Type B pancreatic cell (in vitro differentiated cells): ENCODE measurements around the gene GTF2F2. TPM values are rescaled to one million over a fixed set of nuclear protein-coding genes. Genes with fewer than 3 reads are reported as not detected.

Experiments
- DNase-seq: peaks from one replicate; pipeline ENCODE4 v3.0.0; 2021; ENCODE audit warnings: mixed read lengths; ENCODE audit not compliant: unreplicated experiment; ENCODE audit errors: extremely low spot score
- H3K27ac Mint-ChIP-seq: 2 replicates; pipeline ENCODE4 v1.8.0; 2021; ENCODE audit warnings: mild to moderate bottlenecking, mixed read lengths
- H3K27me3 Mint-ChIP-seq: 2 replicates; pipeline ENCODE4 v1.8.0; 2021; ENCODE audit warnings: mixed read lengths
- H3K36me3 Mint-ChIP-seq: 2 replicates; pipeline ENCODE4 v1.8.0; 2021; ENCODE audit warnings: mixed read lengths
- H3K4me1 Mint-ChIP-seq: one replicate; pipeline ENCODE4 v1.8.0; 2021; ENCODE audit warnings: mixed read lengths; ENCODE audit not compliant: unreplicated experiment
- H3K4me3 Mint-ChIP-seq: 2 replicates; pipeline ENCODE4 v1.8.0; 2021; ENCODE audit warnings: mild to moderate bottlenecking, mixed read lengths
- H3K9me3 Mint-ChIP-seq: 2 replicates; pipeline ENCODE4 v1.8.0; 2021; ENCODE audit warnings: mixed read lengths
- CTCF ChIP-seq: fragments of 200-600 bp; sonication (generic); conservative IDR thresholded peaks from 2 replicates; pipeline ENCODE4 v1.5.0; 2021; ENCODE audit warnings: antibody characterized with exemption, mild to moderate bottlenecking
- total RNA-seq: library from RNA; stranded (reverse); gene quantifications from 2 replicates; pipeline ENCODE4 v1.2.1, GENCODE V29; 2021; ENCODE audit warnings: low replicate concordance

Gene GTF2F2
- total RNA-seq, 1 donor from 2014 or later = 21.8 TPM

DNA sequence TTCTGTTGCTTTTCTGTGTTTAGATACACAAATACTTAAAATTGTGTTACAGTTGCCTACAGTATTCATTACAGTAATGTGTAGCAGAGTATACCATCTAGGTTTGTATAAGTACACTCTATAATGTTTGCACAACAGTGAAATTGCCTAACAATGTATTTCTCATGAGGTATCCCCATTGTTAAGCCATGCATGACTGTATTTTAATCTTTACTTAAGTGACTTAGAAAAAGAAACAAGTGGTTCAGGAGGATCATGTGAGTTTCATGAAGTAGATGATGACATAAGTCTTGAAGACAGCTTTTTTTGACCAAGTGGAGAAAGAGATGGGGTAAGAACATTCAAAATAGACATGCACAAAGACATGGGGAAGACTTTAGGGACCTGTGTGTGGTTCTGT, 88.9 kb downstream of the GTF2F2 start:
- H3K4me3 Mint-ChIP-seq = no peak overlapping the region
- no peak for TF ChIP-seq CTCF

GRCh38 chr13:45215392-45216077, 95.2 kb downstream of the GTF2F2 start:
- DNase-seq = no peak
- no peak overlapping the region for H3K27ac Mint-ChIP-seq
- TF ChIP-seq CTCF = no peak
- H3K27me3 Mint-ChIP-seq = no peaks in the 10 kb centered on the region
- no peak overlapping the region for H3K4me3 Mint-ChIP-seq
- peaks cover 4% of the 10 kb centered on the region for H3K9me3 Mint-ChIP-seq
- H3K36me3 Mint-ChIP-seq = peaks cover 21% of the 10 kb centered on the region
- H3K4me1 Mint-ChIP-seq = peaks cover 26% of the 10 kb centered on the region

More for the DNA sequence above, 88.9 kb downstream of the GTF2F2 start:
- peak overlapping the region; percentile 15 for H3K27ac Mint-ChIP-seq
- peaks cover 30% of the 10 kb centered on the region for H3K36me3 Mint-ChIP-seq
- H3K27me3 Mint-ChIP-seq = no peaks in the 10 kb centered on the region
- no peak for DNase-seq
- H3K4me1 Mint-ChIP-seq = peaks cover 7% of the 10 kb centered on the region
- no peaks in the 10 kb centered on the region for H3K9me3 Mint-ChIP-seq

- DNase-seq = no peak
These were observed 95.9 kb downstream of the GTF2F2 start for GRCh38 chr13:45216193-45216592.

GRCh38 chr13:45218689-45219088, 98.4 kb downstream of the GTF2F2 start:
- Mint-ChIP-seq H3K4me1 (peaks cover 30% of the 10 kb centered on the region), H3K36me3 (peaks cover 15% of the 10 kb centered on the region), H3K27ac (peak overlapping the region; percentile 26), H3K27me3 (no peaks in the 10 kb centered on the region), H3K4me3 (no peak overlapping the region), H3K9me3 (peaks cover 4% of the 10 kb centered on the region)
- no peak for TF ChIP-seq CTCF
- no peak for DNase-seq

More at GRCh38 chr13:45216193-45216592, 95.9 kb downstream of the GTF2F2 start:
- Mint-ChIP-seq H3K9me3 (peaks cover 4% of the 10 kb centered on the region), H3K4me1 (peaks cover 26% of the 10 kb centered on the region), H3K36me3 (peaks cover 15% of the 10 kb centered on the region), H3K4me3 (no peak overlapping the region), H3K27ac (no peak overlapping the region), H3K27me3 (no peaks in the 10 kb centered on the region)
- no peak for TF ChIP-seq CTCF

DNA sequence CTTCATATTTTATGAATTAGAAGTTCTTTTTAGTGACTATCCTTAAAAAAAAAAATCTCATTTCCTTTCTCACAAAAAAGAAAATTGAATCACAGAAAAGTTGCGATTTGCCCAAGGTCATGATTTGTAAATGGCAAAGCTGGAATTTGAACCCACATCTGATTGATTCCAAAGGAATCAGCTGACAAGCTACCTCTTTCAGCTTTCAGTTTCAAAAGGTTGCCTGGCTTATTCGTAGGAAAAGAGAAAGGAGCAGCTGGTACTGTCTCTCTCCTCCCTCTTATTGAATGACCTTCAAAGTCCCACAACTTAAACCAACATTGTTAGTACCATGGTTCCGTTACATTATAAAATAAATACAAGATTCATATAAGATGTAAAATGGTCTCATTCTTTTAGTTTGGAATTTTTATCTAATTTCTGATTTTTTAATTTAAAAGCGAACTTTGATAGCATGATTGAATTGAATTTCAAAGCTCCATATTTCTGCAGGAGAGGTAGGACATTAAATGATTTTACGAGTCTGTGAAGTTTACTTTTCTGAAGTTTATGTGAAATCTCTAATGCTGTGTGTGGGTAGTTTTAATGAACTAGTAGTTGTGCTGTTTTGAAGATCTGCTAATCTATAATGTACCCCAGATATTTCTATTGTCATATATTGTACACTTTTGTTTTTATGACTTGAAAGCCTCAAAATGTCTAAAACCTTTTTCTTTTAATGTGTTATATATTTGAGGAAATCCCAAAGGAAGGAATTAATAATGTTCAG, 99.0 kb downstream of the GTF2F2 start:
- Mint-ChIP-seq H3K36me3 (peaks cover 15% of the 10 kb centered on the region), H3K9me3 (peaks cover 4% of the 10 kb centered on the region), H3K27me3 (no peaks in the 10 kb centered on the region), H3K4me1 (peaks cover 30% of the 10 kb centered on the region), H3K27ac (peak overlapping the region; percentile 67), H3K4me3 (no peak overlapping the region)
- no peak for TF ChIP-seq CTCF
- no peak for DNase-seq
